NCI-H146 (cell line): ENCODE results near the gene TTLL11.
"Not testable (repeated sequence)": the region's sequence is repeated elsewhere in the genome, so short reads cannot be mapped to it uniquely, and the experiment has no call there.

Source experiments
- DNase-seq: peaks from one replicate; lab custom pipeline; 2025; lab: John Stamatoyannopoulos, UW

TTLL11 gene

DNA sequence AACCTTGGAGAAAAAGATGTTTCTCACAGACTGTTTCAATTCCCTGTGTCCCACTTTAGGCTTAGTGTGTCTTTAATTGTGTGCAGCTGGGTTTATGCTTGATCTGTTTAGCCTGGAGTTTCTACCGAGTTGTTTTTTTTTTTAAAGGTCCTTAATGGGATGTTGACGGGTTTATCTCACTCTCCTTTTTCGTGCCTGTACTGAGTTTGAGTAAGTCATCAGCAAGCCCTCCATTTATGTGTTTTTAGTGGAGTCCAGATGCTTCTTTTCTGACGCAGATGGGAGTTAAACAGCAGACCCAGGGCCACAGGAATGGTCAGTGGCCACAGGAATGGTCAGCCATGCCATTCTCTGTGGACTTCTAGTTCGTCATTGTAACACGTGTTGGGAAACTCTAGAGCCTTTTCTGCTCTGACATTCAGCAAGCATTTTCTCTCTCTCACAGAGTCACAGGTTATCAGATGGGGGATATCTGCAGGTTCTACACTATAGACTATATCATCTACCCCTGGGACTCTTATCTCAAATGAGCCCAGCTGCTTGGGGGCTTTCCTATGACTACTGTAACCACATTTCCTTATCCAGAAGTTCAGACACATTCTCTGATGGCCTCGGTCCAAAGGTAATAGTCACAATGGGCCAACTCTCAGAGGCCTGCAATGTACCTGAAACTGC is 190.5 kb downstream of the TTLL11 start:
- DNase-seq, result no peak

DNA sequence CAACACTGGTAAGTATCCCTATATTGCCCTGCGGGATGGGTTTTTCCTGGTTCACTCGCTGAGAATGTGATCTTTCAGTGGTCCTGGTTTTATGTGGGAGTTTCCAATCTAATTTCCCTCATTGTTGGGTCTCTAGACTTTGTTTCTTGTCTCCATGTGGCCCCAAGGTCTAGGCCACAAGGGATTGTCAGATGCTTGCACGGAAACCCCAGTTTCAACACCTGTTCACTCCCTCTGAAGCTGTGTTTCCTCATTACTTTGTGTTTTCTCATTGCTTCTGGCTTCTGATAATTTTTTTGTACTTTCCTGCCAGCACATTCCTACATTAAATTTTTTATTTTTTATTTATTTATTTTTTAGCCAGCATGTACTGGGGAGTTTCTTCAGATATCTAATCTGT is 191.5 kb downstream of the TTLL11 start:
- DNase-seq, result no peak

DNA sequence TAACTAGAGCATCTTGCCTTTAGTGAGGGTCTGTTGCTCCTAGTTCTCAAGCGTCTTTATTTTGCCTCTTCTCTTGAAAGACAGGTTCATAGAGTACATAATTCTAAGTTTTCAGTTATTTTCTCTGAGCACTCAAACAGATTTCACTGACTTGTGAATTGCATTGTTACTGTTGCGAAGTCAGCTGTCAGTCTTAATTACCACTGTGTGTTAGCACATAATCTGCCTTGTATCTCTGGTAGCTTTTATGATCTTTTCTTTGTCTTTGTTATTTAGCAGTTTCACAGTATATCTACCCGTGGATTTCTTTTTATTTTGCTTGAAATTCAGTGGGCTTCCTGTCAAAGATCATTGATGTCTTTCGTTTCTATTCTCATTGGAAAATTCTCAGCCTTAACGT is 192.9 kb downstream of the TTLL11 start:
- DNase-seq, result no peak

DNA sequence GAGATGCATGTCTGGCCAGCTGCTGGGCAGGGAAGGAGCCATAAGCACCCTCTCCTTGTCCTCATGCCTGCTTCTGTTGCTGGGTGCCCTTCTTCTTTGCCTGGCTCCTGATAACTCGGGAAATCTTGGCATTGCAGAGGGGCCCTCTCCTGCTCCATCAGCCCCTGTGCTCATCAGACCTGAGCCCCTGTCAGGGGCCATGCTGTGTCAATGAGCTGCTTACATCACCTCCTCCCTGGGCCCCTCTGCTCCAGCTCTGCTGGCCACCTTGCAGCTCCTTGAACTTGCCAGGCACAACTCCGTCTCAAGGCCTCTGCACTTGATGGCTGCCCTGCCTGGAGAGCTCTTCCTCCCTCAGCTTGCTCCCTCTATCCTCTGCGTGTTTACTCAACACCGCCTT is 194.3 kb downstream of the TTLL11 start:
- no peak for DNase-seq

DNA sequence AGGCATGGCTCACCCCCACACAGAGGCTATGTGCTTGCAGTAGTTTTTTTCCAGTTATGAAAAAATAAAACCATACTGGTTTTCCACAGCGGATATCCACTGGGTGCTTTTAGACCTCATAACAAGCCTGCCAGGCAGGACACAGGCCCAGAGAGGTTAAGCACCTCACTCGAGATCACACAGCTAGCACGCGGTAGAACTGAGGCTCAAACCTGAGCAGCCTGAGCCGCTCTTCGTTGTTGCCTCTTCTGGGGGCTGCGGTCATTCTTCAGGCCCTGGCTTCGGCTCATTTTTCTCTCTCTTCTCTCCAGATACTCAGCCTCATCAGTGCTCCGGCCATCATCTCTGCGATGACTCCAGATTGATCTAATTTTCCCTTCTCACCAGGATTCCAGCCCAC is 196.0 kb downstream of the TTLL11 start:
- no peak for DNase-seq

DNA sequence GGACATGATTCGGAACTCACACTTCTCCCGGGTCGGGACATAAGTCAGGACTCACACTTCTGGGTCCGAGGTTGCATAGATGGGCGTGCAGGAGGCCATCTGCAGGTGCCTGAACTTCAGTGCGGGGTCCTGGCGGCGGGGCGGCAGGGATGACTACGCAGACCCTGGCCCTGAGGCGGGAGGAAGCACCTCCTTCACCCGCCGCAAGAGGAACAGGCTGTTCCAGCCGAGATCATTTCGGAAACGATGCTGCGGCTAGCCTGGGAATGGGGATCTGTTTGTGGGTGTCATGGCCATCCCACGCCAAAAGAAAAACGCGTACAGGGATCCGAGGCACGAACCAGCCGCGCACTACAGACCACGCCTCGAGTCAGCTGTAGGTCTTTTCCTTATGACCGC is 196.6 kb downstream of the TTLL11 start:
- no peak for DNase-seq

DNA sequence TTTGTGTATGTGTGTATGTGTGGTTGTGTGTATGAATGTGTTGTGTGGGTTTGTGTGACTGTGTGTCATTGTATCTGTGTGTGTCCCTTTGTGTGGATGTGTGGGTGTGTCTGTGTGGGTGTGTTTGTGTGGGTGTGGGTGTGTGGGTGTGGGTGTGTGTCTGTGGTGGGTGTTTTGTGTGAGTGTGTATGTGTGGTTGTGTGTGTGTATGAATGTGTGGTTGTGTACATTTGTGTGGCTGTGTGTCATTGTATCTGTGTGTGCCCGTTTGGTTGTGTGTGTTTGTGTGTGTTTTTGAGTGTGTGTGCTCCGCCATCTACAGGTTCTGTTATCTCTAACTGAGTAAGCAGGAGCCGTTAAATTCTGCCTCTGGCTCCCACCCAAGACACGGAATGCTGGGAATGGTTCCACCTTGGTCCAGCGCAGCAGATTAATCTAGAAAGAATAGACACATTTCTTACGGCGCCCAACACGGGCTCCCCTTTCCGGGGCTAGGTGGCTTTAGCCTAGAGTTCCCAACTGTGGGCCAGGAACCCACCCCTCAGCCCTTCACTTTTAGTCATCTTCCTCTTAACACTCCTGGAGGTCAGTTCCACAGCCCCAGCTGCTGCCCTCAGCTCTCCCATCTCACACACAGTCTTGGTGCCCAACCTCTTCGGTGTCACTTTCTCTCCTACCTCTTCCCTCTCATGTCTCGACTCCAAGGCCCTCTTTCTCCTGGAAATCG is 197.1 kb downstream of the TTLL11 start:
- no peak for DNase-seq

DNA sequence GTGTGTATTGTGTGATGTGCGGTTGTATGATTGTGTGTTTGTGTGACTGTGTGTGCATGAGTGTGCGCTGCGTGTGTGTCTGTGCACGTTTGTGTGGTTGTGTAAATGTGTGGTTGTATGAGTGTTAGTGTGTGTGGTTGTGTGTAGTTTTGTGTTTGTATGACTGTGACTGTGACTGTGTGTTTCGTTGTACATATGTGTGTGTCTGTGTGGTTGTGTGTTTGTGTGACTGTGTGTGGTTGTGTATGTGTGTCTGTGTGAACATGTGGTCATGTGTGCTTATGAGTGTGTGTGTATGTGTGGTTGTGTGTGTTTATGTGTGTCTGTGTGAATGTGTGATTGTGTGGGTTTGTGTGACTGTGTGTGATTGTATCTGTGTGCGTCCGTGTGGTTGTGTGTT is 197.8 kb downstream of the TTLL11 start:
- DNase-seq, result no peak

DNA sequence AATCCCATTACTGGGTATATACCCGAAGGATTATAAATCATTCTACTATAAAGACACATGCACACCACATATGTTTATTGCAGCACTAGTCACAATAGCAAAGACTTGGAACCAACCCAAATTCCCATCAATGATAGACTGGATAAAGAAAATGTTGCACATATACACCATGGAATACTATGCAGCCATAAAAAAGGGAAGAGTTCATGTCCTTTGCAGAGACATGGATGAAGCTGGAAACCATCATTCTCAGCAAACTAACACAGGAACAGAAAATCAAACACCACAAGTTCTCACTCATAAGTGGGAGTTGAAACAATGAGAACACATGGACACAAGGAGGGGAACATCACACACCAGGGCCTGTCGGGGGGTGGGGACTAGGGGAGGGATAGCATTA is 198.7 kb downstream of the TTLL11 start:
- not testable (repeated sequence) for DNase-seq

DNA sequence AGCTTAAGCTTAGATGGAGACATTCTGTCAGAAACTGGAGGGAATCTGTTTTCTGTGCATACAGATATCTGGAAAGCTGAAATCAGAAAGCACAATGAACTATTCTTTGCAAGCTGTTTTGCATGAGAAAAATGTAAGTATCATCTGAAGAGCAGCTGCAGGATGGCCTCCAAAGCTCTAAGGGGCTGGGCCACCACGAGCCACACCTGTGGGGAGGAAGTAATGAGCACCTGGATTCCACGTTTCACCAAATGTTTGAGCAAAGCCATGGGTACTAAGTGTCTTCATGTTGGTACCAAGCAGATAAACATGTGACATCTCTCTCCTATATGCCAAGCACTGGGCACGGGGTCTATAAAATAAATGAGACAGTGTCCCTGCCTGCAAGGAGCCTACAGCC is 199.3 kb downstream of the TTLL11 start:
- no peak for DNase-seq

DNA sequence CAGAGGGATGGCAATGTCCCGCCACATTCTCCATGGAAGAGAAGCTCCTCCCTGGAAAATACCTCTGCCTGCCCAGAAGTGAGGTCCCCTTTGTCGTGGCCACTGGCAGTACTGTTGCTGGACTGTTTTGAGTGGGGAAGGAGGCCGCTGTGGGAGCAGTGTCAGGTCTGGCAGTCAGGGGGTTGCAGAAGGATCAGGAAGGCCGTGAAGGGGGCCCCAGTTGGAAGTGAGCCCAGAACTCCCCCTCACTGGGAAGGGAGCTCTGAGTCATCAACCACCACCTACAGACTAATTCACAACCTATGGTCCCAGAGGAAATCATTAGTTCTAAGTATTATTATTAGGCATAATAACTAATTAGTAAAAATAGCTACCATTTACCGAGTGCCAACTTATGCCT is 200.4 kb downstream of the TTLL11 start:
- no peak for DNase-seq

DNA sequence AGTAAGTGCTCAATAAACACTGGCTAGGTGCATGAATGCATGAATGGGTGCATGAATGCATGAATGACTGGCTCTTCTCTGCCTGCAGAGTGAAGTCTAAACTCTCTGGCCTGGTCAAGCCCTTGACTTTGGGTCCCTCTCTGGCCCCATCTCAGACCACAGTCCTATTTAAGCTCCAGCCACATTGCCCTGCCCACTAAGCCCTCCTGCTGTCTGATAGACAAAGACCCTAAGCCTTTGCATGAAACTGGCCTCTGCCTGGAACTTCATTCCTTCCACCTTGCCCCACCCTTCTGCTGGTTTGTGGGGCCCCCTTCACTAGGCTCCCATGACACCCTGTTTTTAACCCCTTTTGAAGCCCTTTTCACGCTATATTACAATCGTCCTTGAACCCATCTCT is 202.4 kb downstream of the TTLL11 start:
- DNase-seq, result no peak

DNA sequence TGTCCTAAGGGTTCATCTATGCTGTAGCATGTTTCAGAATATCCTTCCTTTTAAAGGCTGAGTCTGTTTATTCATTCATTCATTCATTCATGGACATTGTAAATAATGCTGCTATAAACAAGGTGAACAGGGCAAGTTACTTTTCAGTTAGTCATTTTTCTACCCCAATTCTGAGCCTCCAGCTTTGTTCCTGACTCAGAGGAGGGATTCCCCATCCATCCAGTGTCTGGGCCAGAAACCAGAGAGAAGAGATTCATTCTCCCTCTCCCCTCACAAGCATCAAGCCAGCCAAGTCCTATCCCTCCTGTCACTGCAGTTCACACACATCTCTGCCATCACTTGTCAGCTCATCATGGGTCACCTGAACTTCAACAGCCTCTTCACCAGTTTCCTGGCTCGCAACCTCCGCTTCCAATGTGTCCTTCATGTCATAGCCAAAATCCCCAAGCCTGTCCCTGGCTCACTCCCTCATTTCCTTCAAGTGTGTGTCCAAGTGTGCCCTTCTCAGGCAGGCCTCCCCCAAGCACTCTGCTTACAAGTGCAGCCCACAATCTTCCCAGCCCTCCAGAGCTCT is 203.0 kb downstream of the TTLL11 start:
- DNase-seq, result no peak

DNA sequence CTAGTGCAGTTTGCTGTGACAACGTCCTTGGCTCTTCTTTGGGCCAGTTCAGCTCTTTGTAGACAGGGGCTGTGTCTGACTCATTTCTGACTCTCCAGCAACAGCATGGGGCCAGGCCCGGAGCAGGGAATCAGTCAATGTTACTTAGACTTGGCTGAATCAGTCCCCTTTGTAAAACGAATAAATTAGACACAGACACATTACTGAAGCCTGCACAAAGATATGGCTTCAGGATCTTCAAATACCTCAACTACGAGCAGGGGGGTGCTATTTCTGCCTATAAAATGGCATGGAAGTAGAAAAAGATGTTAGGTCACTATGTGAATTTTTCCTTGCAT is 204.7 kb downstream of the TTLL11 start:
- DNase-seq, result no peak

DNA sequence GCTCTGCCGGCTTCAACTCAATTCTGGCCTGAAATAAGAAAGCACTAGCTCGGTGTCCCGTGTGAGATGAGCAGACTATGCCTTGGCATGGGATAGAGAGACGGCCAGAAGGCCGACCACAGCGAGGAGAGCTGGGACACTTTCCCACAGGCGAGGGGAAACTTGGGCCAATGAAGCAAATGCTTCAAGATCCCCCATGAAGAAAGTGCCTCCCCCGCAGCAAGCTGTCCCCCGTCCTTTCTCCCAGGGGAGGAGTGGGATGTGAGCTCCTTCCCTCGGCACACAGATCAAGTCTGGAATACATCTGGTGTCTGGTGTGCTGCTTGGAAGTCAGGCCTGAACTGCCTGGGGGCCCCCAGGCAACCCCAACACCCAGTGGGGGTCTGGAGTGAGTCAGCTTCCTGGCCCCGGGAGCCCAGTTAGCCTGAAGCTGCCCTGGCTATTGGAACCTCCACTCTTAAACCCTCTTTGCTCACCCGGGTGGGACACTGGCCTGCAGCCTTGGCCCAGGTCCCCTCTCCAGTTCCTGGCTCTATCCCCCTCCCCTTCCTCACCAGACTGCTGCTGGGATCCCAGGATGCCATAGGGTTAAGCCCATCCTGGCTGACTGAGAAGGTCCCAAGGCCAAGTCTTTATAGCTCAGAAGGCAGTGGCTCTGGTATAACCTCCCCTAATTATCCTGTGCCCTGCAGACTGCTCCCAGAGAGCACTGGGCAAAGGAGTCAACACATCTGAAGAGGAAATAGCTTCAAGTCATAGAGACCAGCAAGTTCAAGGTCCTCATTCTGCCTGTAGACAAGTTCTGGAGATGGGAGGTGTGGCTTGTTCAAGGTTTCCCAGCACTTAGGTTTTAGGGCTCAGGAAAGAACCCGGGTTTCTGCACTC is 205.3 kb downstream of the TTLL11 start:
- no peak for DNase-seq

DNA sequence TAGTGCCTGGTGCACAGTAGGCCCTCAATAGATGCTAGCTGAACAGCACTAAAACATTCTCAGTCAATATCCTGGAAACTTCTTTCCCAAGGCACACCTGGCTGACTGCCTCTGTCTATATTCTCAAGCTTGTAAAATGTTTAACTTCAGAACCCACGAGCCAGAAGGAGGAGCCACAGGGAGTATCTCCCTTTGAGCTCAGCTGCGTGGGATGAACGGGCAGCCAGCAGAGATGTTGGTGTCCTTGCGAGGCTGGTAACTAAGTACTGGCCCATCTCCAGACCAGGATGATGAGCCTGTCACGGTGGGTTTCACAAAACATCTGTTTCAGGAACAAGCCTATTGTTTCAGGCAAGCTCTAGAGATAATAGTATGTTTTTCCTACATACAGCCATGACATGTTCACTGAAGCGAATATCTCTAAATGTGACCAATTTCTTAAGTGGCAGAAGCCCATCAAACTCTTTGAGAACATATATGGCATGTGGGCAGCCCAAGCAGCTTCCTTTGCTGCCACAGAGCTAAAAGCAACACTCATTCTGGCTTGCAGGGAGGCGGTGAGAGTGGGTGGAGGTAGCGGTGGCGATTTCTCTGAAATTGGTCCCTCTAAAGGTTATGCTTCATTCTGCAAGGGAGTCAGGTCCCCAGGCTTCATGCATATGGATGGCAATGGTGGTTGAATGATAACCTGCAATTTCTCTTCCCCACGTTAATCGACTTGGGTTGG is 206.2 kb downstream of the TTLL11 start:
- DNase-seq, result no peak

DNA sequence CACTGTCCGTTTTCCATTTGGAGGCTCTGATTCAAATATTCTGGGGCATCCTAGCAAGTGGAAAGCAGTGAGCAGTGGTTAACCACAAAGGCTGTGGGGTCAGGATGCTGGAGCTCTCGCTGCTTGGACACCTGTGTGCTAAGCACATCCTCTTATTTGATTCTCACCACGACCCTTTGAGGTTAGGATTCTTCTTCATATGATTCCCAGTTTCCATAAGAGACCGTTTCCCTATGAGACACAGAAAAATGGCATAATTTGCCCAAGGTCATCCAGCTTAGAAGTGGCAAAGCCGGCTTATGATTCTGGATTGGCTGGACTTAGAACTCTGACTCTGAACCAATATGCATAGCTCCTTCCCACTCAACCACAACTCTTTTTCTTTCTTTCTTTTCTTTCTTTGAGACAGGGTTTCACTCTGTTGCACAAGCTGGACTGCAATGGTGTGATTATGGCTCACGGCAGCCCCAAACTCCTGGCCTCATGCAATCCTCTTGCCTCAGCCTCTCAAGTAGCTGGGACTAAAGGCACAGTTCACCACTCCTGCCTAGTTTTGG is 207.7 kb downstream of the TTLL11 start:
- no peak for DNase-seq

DNA sequence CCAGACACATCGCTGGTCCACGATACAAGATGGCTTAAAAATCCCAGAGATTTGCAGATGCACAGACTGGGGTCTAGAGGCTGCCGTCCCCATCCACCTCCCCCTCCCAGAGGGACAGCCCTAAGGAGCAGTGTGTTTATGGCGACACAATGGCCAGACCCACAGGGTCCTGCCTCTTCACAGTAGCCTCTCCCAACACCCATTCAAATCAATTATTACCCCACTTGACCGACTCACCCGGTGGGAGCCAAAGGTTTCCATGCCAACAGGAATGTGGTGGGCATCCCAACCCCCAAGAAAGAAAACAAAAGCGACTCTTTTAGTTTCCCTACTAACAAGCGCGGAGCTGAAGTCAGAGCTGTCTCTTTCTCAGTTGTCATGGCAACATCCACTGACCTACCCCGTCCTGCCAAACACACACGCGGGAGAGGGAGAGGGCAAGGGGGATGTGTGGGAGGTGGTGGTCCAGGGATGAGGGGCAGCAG is 209.0 kb downstream of the TTLL11 start:
- DNase-seq, result no peak

DNA sequence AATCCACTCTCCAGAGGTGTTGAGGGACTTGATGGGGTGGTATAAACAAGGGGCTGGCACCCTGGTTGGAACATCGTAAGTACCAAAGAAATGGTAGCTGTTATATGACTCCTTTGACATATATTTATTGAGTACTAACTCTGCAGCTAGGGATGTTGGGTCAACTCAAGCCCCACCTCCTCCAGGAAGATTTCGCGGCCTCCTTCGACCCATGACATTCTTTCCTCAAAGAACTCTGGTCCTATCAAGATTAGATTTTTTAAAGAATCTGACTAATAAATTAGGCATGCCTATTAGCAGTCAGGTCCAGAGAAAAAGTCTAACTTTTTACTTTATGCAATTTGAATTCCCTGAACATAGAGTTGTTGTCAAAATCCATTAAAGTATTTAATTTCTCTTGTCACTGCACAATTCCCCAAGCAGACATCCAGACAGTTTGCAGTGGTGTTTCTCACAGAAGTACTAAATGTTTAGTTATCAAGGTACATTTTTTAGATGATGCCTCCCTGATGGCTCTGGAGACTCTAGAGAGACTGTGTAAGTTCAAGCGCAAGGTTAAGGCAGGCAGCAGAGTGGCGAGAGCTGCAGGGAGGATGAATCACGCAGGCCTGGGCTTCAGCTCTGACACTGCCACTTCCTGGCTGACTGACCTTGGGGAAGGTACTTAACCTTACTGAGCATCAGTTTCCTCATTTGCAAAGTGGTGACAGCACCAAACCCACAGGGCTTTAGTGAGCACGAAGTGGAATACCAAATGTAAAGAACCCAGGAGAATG is 209.6 kb downstream of the TTLL11 start:
- DNase-seq, result no peak

DNA sequence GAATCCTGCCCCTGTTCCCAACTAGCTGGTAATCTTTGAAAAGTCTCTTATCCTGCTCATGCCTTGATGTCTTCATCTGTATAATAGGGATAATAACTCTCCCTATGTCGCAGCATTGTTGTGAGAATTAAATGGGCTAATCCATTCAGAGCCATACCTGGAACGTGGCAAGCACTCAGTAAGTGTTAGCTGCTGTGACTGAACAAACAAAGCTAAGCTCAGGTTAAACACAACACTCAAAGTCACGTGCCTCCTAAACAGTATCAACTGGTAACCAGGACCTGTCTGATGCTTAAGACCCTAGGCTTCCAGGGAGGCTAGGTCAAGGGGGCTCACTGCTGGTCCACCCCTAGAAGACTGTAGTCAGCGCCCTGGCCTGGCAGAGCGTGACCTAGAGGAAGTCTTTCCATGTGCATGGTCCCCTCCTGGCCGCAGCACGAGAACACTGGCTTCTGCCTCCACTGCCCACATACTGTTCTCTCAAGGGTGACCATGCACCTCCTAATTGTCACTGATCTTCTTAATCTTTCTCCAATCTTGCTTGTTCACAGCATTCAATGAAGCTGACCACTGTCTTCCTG is 211.1 kb downstream of the TTLL11 start:
- no peak for DNase-seq
